NOMO-1 (cell line): ENCODE data around the gene LAMP1.
"Not testable (repeated sequence)": the region's sequence is repeated elsewhere in the genome, so short reads cannot be mapped to it uniquely, and the experiment has no call there.

Experiments used
- DNase-seq, 2 experiments: peaks; one replicate each; lab custom pipeline; 2025; ENCODE audit not compliant: unreplicated experiment in 2 of 2; lab: John Stamatoyannopoulos, UW

LAMP1 gene

GRCh38 chr13:113325779-113326178 is 28.7 kb downstream of the LAMP1 start:
- no peak for DNase-seq

GRCh38 chr13:113327391-113327765 is 30.3 kb downstream of the LAMP1 start:
- DNase-seq = peak in 1 of 2 experiments; percentile 1

GRCh38 chr13:113327766-113328471 is 30.9 kb downstream of the LAMP1 start:
- DNase-seq = no peak

DNA sequence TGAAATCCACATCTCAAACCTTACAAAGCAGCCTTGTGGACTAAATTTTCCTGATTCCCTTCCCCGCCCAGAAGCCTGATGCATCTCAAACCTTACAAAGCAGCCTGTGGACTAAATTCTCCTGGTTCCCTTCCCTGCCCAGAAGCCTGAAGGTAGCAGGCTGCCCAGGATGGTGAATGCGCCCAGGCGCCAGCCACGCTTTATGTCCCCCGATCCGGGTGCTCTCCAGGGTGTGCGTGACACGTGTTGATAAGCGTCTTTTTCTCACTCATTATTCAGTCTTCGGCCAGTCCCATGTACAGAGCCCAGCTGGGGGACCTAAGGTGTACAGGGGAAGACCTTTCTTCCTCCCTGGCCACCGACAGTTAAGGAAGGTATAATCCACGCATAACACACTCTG is 31.8 kb downstream of the LAMP1 start:
- DNase-seq = no peak

GRCh38 chr13:113329656-113330312 is 32.7 kb downstream of the LAMP1 start:
- no peak for DNase-seq

DNA sequence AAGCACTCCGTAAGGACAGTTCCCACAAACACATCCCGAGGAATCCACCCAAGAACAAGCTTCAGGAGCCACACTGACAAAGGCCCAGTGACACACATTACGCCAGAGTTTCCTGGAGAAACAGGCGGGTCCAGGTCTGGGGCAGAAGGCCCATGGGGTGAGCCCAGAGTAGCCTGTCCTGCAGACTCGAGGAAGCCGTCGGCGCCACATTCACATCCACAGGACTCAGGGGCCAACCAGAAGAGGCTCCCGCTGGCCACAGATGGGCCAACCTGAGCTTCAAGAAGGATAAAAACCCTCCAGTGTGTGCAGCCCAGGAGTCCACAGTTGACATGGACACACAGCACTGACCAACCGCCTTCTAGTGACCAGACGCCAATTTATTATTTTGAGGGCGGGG is 35.6 kb downstream of the LAMP1 start:
- no peak for DNase-seq

DNA sequence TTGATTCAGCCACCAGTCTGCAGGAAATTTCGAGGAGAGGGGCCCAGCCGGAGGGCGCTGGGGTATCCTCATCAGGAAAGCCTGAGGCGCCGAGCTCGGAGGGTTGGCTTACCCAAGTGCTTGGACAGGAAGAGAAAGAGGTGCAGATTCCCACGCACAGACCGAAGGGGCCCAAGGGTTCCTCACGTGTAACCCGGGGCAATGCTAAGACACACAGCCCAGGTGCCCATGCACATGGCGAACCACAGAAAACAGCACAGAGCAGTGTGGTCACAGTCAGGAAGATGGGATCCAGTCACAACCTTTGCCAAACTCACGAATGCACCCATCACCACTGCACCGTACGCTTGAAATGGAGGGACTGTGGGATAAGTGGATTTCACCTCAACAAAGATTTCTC is 36.0 kb downstream of the LAMP1 start:
- DNase-seq = no peak

- DNase-seq = no peak
These were observed 40.5 kb downstream of the LAMP1 start for GRCh38 chr13:113337556-113337955.

GRCh38 chr13:113337976-113338375 is 40.9 kb downstream of the LAMP1 start:
- no peak for DNase-seq

DNA sequence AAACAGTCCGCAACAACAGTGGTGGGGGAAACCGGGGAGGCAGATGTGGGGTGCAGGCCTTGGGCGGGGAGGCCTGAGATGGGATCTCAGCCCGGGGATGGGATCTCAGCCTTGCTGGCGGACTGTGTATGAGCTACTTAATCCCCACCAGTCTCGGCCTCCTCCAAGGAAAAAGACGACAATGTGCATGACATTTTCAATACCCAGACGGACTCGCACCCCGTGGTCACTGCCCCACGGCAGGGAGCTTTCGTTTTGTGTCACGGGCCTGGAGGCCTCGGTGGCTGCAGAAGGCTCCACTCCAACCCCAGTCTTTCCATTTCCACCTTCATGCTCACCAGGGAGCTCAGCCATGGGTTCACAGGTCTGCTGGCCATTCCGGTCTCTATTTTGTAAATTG is 41.4 kb downstream of the LAMP1 start:
- DNase-seq = no peak

GRCh38 chr13:113342820-113343691 is 46.0 kb downstream of the LAMP1 start:
- DNase-seq = no peak

DNA sequence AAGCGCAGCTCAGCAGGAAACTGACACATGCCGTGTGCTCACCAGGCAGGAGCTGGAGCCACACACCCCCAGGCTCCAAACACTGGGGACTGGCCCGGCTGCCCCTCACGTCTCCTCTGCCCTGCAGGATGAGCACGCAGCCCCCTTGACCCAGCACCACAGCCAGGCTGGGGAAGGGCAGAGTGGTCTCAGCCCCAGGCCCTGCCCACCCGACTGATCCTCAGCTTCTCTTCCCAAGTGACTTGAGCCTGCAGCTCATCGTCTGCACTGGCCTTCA is 46.6 kb downstream of the LAMP1 start:
- no peak for DNase-seq

- no peak for DNase-seq
These were observed 48.4 kb downstream of the LAMP1 start for GRCh38 chr13:113345486-113345885.

GRCh38 chr13:113347736-113348225 is 50.7 kb downstream of the LAMP1 start:
- DNase-seq = not testable (repeated sequence)

GRCh38 chr13:113348591-113348990 is 51.6 kb downstream of the LAMP1 start:
- DNase-seq = no peak

GRCh38 chr13:113349050-113349449 is 52.0 kb downstream of the LAMP1 start:
- no peak for DNase-seq

- DNase-seq = no peak
These were observed 52.5 kb downstream of the LAMP1 start for GRCh38 chr13:113349491-113349890.

- DNase-seq = no peak
These were observed 53.3 kb downstream of the LAMP1 start for GRCh38 chr13:113350065-113350937.

GRCh38 chr13:113350938-113351335 is 53.9 kb downstream of the LAMP1 start:
- DNase-seq = no peak

DNA sequence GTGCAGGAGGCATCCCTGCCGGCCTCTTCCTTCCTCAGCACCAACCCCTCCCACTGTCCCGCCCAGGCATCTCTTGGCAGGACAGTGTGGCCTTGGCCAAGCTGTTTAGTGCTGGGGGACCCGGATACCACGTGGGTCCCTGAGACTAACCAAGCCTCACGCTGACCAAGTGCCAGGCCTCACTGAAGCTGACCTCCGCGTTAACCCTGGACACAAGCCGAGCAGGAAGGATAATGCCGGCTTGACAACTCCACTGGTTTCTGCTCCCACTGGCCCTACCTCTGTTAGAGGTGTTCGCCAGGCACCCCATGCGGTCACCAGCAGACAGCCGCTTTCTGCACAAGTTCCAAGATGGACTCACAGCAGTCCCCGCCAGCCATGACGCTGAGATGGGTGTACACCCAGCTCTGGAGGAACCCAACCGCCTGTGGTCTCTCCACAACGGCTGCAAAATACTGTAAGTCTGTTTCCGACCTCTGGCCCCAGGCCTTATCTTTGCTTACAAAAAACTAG is 54.5 kb downstream of the LAMP1 start:
- no peak for DNase-seq

DNA sequence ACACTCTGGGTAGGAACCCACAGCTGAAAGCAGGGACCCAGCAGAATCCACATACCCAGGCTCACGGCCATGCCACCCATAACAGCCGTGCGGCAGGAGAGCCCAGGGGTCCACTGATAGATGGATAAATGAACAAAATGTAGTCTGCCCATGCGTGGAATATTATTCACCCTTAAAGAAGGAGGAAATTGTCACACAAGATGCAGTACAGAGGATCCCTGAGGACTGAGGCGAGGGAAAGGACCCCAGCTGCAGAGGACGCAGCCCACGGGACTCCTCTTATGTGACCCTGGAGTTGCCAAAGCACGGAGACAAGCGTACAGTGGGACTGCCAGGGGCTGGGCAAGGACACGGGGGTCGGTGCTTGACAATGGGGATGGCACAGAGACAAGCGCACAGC is 56.2 kb downstream of the LAMP1 start:
- DNase-seq = no peak
